Measurements from ENCODE around the gene ERG. TPM values are rescaled to one million over a fixed set of nuclear protein-coding genes. Genes with fewer than 3 reads are reported as not detected.

The ERG gene
- total RNA-seq, 1 experiment from 2014 or later = 0.11 TPM

GRCh38 chr21:38475519-38475918 lies 22.8 kb downstream of the ERG start:
- Mint-ChIP-seq H3K27ac (no peak overlapping the region), H3K9me3 (no peaks in the 10 kb centered on the region; a peak in 2 of 5 replicates), H3K27me3 (ENCODE audit: low read depth) (peaks cover 36% of the 10 kb centered on the region), H3K4me1 (peaks cover 25 to 30% of the 10 kb centered on the region in 2 experiments), H3K36me3 (ENCODE audit: insufficient read depth in 1 of 3, low read depth in 3 of 3) (no peaks in the 10 kb centered on the region), H3K4me3 (peak overlapping the region in 1 of 2 experiments; percentile 2; a peak in 1 of 5 replicates)
- Histone ChIP-seq H3K4ac (ENCODE audit: low read depth, low read length) (no peak overlapping the region), H3K27ac (ENCODE audit: insufficient read length, low read depth, low read length) (no peak overlapping the region), H4K20me1 (ENCODE audit: control insufficient read depth, insufficient read depth, insufficient read length) (no peaks in the 10 kb centered on the region), H2BK12ac (ENCODE audit: insufficient read length, low read depth, low read length) (no peak overlapping the region), H3K9ac (ENCODE audit: extremely low read depth, insufficient read length, low read length) (no peak overlapping the region), H2AFZ (ENCODE audit: low read length) (no peak overlapping the region), H4K91ac (ENCODE audit: insufficient read length, low read depth, low read length) (no peak overlapping the region), H3K18ac (ENCODE audit: insufficient read length, low read depth, low read length) (no peak overlapping the region), H3K4me1 (ENCODE audit: insufficient read depth, low read length) (peaks cover 5% of the 10 kb centered on the region; the same call in 1 of the 2 replicates), H3K79me2 (ENCODE audit: insufficient read depth, low read length) (no peaks in the 10 kb centered on the region), H3K27me3 (ENCODE audit: insufficient read depth, low read length) (no peaks in the 10 kb centered on the region; the same call in 1 of the 2 replicates), H3T11ph (ENCODE audit: low read length) (no peak overlapping the region), H2BK120ac (ENCODE audit: low read depth, low read length, poor library complexity, severe bottlenecking) (no peak overlapping the region), H3K14ac (ENCODE audit: insufficient read depth, low read length) (no peak overlapping the region), H3K56ac (ENCODE audit: insufficient read length, low read depth, low read length) (no peak overlapping the region), H2BK20ac (ENCODE audit: low read depth, low read length, poor library complexity, severe bottlenecking) (no peak overlapping the region), H2AK5ac (ENCODE audit: insufficient read length, low read length) (no peak overlapping the region), H4K8ac (replicated peaks; ENCODE audit: insufficient read length, low read depth, low read length) (no peak overlapping the region), H3K23me2 (ENCODE audit: insufficient read length, low read depth, low read length, poor library complexity, severe bottlenecking) (no peaks in the 10 kb centered on the region), H2BK15ac (ENCODE audit: low read depth, low read length) (no peak overlapping the region), H2BK5ac (ENCODE audit: insufficient read length, low read length) (no peak overlapping the region), H3K9me3 (ENCODE audit: control insufficient read depth, low read depth, low read length) (no peaks in the 10 kb centered on the region), H3K4me2 (ENCODE audit: insufficient read depth, insufficient read length, low read length) (no peak overlapping the region), H3K23ac (ENCODE audit: insufficient read length, low read depth, low read length) (no peak overlapping the region), H3K79me1 (ENCODE audit: insufficient read depth, low read depth, low read length, poor library complexity, severe bottlenecking) (no peaks in the 10 kb centered on the region), H4K5ac (ENCODE audit: insufficient read length, low read depth, low read length) (no peak overlapping the region)
- no peak for TF ChIP-seq CTCF (conservative IDR thresholded peaks at IDR 0.05)
- peak; percentile 56 for DNase-seq
- WGBS (ENCODE audit: extremely low coverage, insufficient read length, low lambda C conversion rate) = no CpG with 5 or more reads among the region's 6 CpGs

All from H9 (cell line).